MM.1S (cell line): ENCODE results near the gene ACKR2.

Source experiments
- CTCF ChIP-seq: fragments of 300-600 bp; sonication (generic); IDR thresholded peaks from 2 replicates; pipeline ENCODE4 v1.5.1; 2016; ENCODE audit warnings: antibody characterized with exemption, low read length, mixed read lengths
- EZH2 ChIP-seq: fragments of 300-600 bp; sonication (generic); optimal IDR thresholded peaks from 2 replicates; pipeline ENCODE3; 2017; ENCODE audit warnings: low read depth, mild to moderate bottlenecking, antibody characterized with exemption, low read length, mixed read lengths

- TF ChIP-seq CTCF (no peak), EZH2 (no peak)
These were observed 99.4 kb downstream of the ACKR2 start for GRCh38 chr3:42908675-42909074.
